OCI-LY1 (cell line): ENCODE results near the gene CDH4.

Source experiments
- H2AFZ ChIP-seq: fragments of 200-600 bp; sonication (generic), shearing (Covaris generic); 2 replicates; pipeline ENCODE4 v1.6.0; 2014; ENCODE audit warnings: antibody characterized with exemption, mild to moderate bottlenecking, low read length
- H3F3A ChIP-seq: fragments of 200-600 bp; sonication (generic), shearing (Covaris generic); 2 replicates; pipeline ENCODE4 v1.6.0; 2014; ENCODE audit warnings: mild to moderate bottlenecking, antibody characterized with exemption, low read length, moderate library complexity; ENCODE audit not compliant: insufficient read depth
- H3K27ac ChIP-seq: fragments of 200-600 bp; sonication (generic); 2 replicates; pipeline ENCODE4 v1.5.1; 2014; ENCODE audit warnings: low read length, mixed run types, mild to moderate bottlenecking, low read depth; ENCODE audit not compliant: poor library complexity, severe bottlenecking
- H3K27me3 ChIP-seq: fragments of 200-600 bp; sonication (generic); 2 replicates; pipeline ENCODE4 v1.6.0; 2014; ENCODE audit warnings: antibody characterized with exemption, mild to moderate bottlenecking, low read length, moderate library complexity; ENCODE audit not compliant: insufficient read depth
- H3K36me3 ChIP-seq: fragments of 200-600 bp; sonication (generic); 2 replicates; pipeline ENCODE4 v1.6.1; 2014; ENCODE audit warnings: mild to moderate bottlenecking, antibody characterized with exemption, low read length, moderate library complexity, mixed read lengths; ENCODE audit not compliant: insufficient read depth
- H3K4me1 ChIP-seq: fragments of 200-600 bp; sonication (generic); 2 replicates; pipeline ENCODE4 v1.5.1; 2014; ENCODE audit warnings: mild to moderate bottlenecking, low read length, moderate library complexity; ENCODE audit not compliant: insufficient read depth, severe bottlenecking
- H3K4me2 ChIP-seq: fragments of 200-600 bp; sonication (generic), shearing (Covaris generic); 2 replicates; pipeline ENCODE4 v1.6.1; 2014; ENCODE audit warnings: low read length
- H3K4me3 ChIP-seq: fragments of 200-600 bp; sonication (generic); 2 replicates; pipeline ENCODE4 v1.5.1; 2014; ENCODE audit warnings: low read length, low read depth, mild to moderate bottlenecking, mixed read lengths; ENCODE audit not compliant: poor library complexity, severe bottlenecking
- H3K79me2 ChIP-seq: fragments of 200-600 bp; shearing (Covaris generic); 2 replicates; pipeline ENCODE4 v1.6.1; 2016; ENCODE audit warnings: mixed run types, low read length, mixed read lengths; ENCODE audit not compliant: insufficient read depth
- H3K9ac ChIP-seq: fragments of 200-600 bp; sonication (generic), shearing (Covaris generic); 2 replicates; pipeline ENCODE4 v1.6.1; 2014; ENCODE audit warnings: mild to moderate bottlenecking, low read length, mixed read lengths
- H3K9me2 ChIP-seq: fragments of 200-600 bp; sonication (generic), shearing (Covaris generic); 2 replicates; pipeline ENCODE4 v1.6.1; 2014; ENCODE audit warnings: low read depth, mild to moderate bottlenecking, low read length, mixed read lengths
- H3K9me3 ChIP-seq: fragments of 200-600 bp; shearing (Covaris generic); 2 replicates; pipeline ENCODE4 v1.6.1; 2014; ENCODE audit warnings: low read length, mixed read lengths
- H4K20me1 ChIP-seq: fragments of 200-600 bp; sonication (generic), shearing (Covaris generic); 2 replicates; pipeline ENCODE4 v1.6.0; 2016; ENCODE audit warnings: mild to moderate bottlenecking, low read length; ENCODE audit not compliant: insufficient read depth
- EZH2 ChIP-seq: fragments of 200-600 bp; sonication (generic), shearing (Covaris generic); IDR thresholded peaks from 2 replicates; pipeline ENCODE4 v1.8.0; 2017; ENCODE audit warnings: borderline replicate concordance, mixed run types, mild to moderate bottlenecking, antibody characterized with exemption, low read length, moderate library complexity, mixed read lengths
- TF ChIP-seq, protein P1 (sequence below): fragments of 200-600 bp; sonication (generic), shearing (Covaris generic); IDR thresholded peaks from 2 replicates; pipeline ENCODE4 v1.5.1; 2017; ENCODE audit warnings: mild to moderate bottlenecking, antibody characterized with exemption, low read length, moderate library complexity, mixed read lengths

The CDH4 gene

DNA sequence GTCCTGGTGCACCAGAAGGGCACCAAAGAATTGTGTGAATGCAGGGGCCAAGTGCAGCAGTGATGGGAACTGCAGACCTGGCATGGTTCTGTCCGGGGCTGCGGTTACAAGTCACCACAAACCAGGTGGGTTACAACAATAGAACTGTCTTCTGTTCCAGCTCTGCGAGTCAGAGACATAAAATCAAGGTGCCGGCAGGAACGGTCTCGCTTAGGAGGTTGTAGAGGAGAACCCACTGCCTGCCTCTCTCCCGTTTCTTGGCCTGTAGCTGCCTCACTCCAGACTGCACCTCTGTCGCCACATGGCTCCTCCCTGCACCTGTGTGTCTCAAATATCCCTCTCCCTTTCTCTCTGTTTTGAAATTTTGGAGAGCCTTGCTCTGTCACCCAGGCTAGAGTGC, 670.4 kb downstream of the CDH4 start:
- TF ChIP-seq EZH2 = no peak
- TF ChIP-seq, protein P1, sequence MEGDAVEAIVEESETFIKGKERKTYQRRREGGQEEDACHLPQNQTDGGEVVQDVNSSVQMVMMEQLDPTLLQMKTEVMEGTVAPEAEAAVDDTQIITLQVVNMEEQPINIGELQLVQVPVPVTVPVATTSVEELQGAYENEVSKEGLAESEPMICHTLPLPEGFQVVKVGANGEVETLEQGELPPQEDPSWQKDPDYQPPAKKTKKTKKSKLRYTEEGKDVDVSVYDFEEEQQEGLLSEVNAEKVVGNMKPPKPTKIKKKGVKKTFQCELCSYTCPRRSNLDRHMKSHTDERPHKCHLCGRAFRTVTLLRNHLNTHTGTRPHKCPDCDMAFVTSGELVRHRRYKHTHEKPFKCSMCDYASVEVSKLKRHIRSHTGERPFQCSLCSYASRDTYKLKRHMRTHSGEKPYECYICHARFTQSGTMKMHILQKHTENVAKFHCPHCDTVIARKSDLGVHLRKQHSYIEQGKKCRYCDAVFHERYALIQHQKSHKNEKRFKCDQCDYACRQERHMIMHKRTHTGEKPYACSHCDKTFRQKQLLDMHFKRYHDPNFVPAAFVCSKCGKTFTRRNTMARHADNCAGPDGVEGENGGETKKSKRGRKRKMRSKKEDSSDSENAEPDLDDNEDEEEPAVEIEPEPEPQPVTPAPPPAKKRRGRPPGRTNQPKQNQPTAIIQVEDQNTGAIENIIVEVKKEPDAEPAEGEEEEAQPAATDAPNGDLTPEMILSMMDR = no peak
- H3F3A ChIP-seq = no peaks in the 10 kb centered on the region
- no peaks in the 10 kb centered on the region for H3K36me3 ChIP-seq

DNA sequence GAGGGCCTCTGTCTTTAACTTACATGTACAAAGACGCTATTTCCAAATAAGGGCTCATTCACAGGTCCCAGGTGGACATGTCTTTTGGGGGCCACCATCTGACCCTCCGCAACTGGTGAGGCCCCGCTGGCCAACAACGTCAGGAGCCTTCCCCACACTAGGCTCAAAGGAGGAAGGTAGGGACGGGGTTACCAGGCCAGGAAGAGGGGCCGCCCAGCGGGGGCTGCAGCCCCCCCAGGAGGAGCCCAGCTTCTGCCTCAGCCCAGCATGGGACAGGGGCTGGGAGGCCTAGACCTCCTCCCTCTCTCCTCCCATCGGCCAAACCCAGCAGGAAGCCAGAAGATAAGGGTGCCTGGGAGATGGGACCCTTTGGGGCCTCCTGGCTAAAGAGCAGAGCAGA, 670.9 kb downstream of the CDH4 start:
- H3F3A ChIP-seq = no peaks in the 10 kb centered on the region
- H3K79me2 ChIP-seq = no peaks in the 10 kb centered on the region
- H3K27ac ChIP-seq = no peak overlapping the region
- H3K36me3 ChIP-seq = no peaks in the 10 kb centered on the region
- H3K9ac ChIP-seq = no peak overlapping the region
- no peaks in the 10 kb centered on the region for H4K20me1 ChIP-seq
- TF ChIP-seq, protein P1 = no peak
- no peak for TF ChIP-seq EZH2
- H3K9me2 ChIP-seq = no peaks in the 10 kb centered on the region
- H3K27me3 ChIP-seq = no peaks in the 10 kb centered on the region
- no peak overlapping the region for H3K4me3 ChIP-seq
- H3K4me2 ChIP-seq = no peak overlapping the region
- H3K9me3 ChIP-seq = no peaks in the 10 kb centered on the region
- H3K4me1 ChIP-seq = no peaks in the 10 kb centered on the region
- no peak overlapping the region for H2AFZ ChIP-seq

More for the DNA sequence above, 670.4 kb downstream of the CDH4 start:
- no peaks in the 10 kb centered on the region for H4K20me1 ChIP-seq
- no peak overlapping the region for H3K9ac ChIP-seq
- H3K4me2 ChIP-seq = no peak overlapping the region
- H3K79me2 ChIP-seq = no peaks in the 10 kb centered on the region
- no peaks in the 10 kb centered on the region for H3K27me3 ChIP-seq
- H2AFZ ChIP-seq = no peak overlapping the region
- no peaks in the 10 kb centered on the region for H3K9me2 ChIP-seq
- no peak overlapping the region for H3K27ac ChIP-seq
- H3K9me3 ChIP-seq = no peaks in the 10 kb centered on the region
- no peaks in the 10 kb centered on the region for H3K4me1 ChIP-seq
- H3K4me3 ChIP-seq = no peak overlapping the region

DNA sequence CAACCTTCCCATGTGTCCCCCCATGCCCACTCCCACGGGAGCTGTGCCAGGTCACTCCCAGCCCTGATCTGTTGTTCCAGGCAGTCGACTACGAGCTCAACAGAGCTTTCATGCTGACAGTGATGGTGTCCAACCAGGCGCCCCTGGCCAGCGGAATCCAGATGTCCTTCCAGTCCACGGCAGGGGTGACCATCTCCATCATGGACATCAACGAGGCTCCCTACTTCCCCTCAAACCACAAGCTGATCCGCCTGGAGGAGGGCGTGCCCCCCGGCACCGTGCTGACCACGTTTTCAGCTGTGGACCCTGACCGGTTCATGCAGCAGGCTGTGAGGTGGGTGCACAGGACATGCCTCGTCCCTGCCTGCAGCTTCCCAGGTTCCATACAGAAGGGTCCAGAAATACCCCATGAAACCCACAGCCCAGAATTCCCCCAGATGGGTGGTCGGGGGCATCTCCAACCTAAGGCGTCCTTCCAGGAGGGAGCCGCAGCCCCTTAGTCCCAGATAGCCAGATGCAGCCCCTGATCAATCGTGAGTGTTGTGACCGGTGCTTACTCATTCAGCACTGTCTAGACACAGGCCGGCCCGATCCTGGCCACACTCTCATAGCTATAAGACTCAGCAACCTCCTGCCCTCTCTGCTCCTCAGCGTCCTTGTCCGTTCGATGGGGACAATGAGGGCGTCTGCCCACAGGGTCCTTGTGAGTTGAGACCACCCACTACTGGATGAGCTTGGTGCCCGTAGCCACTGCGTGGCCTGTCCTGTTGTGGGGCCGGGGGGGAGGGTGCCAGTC, 671.5 kb downstream of the CDH4 start:
- no peaks in the 10 kb centered on the region for H4K20me1 ChIP-seq
- no peaks in the 10 kb centered on the region for H3K79me2 ChIP-seq
- no peaks in the 10 kb centered on the region for H3K27me3 ChIP-seq
- no peak overlapping the region for H3K27ac ChIP-seq
- no peaks in the 10 kb centered on the region for H3K9me3 ChIP-seq
- no peak overlapping the region for H2AFZ ChIP-seq
- no peak overlapping the region for H3K4me2 ChIP-seq
- no peak overlapping the region for H3K9ac ChIP-seq
- no peaks in the 10 kb centered on the region for H3K36me3 ChIP-seq
- H3K4me3 ChIP-seq = no peak overlapping the region
- no peak for TF ChIP-seq EZH2
- TF ChIP-seq, protein P1 = no peak
- no peaks in the 10 kb centered on the region for H3K4me1 ChIP-seq
- no peaks in the 10 kb centered on the region for H3F3A ChIP-seq
- H3K9me2 ChIP-seq = no peaks in the 10 kb centered on the region
